IMR-90 (cell line): ENCODE results near the gene RGSL1.

Experiments used
- MAFK ChIP-seq: IDR thresholded peaks from 2 replicates; pipeline ENCODE4 v1.6.1; 2012; ENCODE audit warnings: low read depth, low read length, improper control_type of control experiment
- MAZ ChIP-seq: IDR thresholded peaks from 2 replicates; pipeline ENCODE4 v1.6.1; 2012; ENCODE audit warnings: low read depth, mild to moderate bottlenecking, low read length, improper control_type of control experiment, moderate library complexity, borderline replicate concordance
- MXI1 ChIP-seq: IDR thresholded peaks from 2 replicates; pipeline ENCODE4 v1.6.1; 2012; ENCODE audit warnings: low read depth, mild to moderate bottlenecking, low read length, moderate library complexity, borderline replicate concordance
- POLR2A ChIP-seq: IDR thresholded peaks from 2 replicates; pipeline ENCODE4 v1.6.1; 2012; ENCODE audit warnings: mild to moderate bottlenecking, low read depth, low read length
- RAD21 ChIP-seq: IDR thresholded peaks from 2 replicates; pipeline ENCODE4 v1.6.1; 2012; ENCODE audit warnings: low read length, improper control_type of control experiment
- RCOR1 ChIP-seq: IDR thresholded peaks from 2 replicates; pipeline ENCODE4 v1.6.1; 2012; ENCODE audit warnings: mild to moderate bottlenecking, low read length, improper control_type of control experiment; ENCODE audit not compliant: insufficient replicate concordance
- RFX5 ChIP-seq: IDR thresholded peaks from 2 replicates; pipeline ENCODE4 v1.8.0; 2012; ENCODE audit warnings: low read depth, mild to moderate bottlenecking, low read length, moderate library complexity
- TF ChIP-seq, protein P1 (sequence below): conservative IDR thresholded peaks from 2 replicates; pipeline ENCODE4 v1.5.1; 2012; ENCODE audit warnings: mild to moderate bottlenecking, low read depth, low read length, improper control_type of control experiment
- TF ChIP-seq, protein P2 (sequence below): fragments of 150-350 bp; IDR thresholded peaks from 2 replicates; pipeline ENCODE4 v1.6.1; 2016; ENCODE audit warnings: low read depth, mild to moderate bottlenecking, low read length, moderate library complexity, borderline replicate concordance
- TF ChIP-seq, protein P3 (sequence below): fragments of 150-350 bp; IDR thresholded peaks from 2 replicates; pipeline ENCODE4 v1.6.1; 2017; ENCODE audit warnings: mild to moderate bottlenecking, antibody characterized with exemption, low read length, low read depth

DNA sequence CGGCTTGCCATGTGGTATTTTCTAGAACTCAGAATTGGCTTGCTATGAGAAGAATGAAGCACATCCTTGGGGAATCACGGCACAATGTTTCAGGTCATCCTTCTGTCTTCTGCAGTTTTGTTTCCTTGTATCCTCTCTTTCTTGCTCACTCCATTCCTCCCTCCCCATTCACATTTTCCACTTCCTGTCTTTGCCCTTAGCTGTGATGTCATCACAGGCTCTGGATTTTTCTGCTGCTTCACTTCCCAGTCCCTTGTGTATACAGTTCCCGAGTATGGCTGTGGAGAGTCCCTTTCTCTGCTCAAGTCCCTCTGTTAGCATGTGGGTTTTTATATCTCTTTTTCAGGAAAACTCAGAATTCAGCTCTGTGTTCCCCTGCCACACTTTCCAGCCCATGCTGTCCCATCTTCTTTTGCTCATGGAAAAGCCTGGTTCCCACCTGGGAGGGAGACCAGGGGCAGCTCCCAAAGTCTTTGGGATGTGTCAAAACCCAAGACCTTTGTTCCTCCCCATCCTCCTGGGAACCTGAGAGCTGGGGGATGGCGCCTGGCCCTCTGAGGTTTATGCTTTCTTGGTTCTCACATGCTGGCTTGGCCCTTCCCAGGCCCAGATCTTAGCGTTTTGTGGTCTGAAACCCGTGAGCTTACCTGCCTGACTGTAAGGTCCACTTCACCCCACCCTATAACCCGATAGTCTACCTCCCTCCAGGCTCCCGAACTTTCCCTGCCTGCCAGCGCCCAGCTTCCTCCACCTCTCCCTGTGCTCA lies 159.1 kb downstream of the RGSL1 start:
- TF ChIP-seq, protein P1, sequence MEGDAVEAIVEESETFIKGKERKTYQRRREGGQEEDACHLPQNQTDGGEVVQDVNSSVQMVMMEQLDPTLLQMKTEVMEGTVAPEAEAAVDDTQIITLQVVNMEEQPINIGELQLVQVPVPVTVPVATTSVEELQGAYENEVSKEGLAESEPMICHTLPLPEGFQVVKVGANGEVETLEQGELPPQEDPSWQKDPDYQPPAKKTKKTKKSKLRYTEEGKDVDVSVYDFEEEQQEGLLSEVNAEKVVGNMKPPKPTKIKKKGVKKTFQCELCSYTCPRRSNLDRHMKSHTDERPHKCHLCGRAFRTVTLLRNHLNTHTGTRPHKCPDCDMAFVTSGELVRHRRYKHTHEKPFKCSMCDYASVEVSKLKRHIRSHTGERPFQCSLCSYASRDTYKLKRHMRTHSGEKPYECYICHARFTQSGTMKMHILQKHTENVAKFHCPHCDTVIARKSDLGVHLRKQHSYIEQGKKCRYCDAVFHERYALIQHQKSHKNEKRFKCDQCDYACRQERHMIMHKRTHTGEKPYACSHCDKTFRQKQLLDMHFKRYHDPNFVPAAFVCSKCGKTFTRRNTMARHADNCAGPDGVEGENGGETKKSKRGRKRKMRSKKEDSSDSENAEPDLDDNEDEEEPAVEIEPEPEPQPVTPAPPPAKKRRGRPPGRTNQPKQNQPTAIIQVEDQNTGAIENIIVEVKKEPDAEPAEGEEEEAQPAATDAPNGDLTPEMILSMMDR: no peak
- TF ChIP-seq RCOR1 (no peak), POLR2A (no peak), MXI1 (no peak), MAFK (no peak), RAD21 (no peak), RFX5 (no peak), MAZ (no peak)
- TF ChIP-seq, protein P2, sequence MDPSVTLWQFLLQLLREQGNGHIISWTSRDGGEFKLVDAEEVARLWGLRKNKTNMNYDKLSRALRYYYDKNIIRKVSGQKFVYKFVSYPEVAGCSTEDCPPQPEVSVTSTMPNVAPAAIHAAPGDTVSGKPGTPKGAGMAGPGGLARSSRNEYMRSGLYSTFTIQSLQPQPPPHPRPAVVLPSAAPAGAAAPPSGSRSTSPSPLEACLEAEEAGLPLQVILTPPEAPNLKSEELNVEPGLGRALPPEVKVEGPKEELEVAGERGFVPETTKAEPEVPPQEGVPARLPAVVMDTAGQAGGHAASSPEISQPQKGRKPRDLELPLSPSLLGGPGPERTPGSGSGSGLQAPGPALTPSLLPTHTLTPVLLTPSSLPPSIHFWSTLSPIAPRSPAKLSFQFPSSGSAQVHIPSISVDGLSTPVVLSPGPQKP: no peak
- TF ChIP-seq, protein P3, sequence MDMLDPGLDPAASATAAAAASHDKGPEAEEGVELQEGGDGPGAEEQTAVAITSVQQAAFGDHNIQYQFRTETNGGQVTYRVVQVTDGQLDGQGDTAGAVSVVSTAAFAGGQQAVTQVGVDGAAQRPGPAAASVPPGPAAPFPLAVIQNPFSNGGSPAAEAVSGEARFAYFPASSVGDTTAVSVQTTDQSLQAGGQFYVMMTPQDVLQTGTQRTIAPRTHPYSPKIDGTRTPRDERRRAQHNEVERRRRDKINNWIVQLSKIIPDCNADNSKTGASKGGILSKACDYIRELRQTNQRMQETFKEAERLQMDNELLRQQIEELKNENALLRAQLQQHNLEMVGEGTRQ: no peak
